GM15510 (cell line): ENCODE measurements around the gene CREB3.

Experiments
- POLR2A ChIP-seq: IDR thresholded peaks from 3 replicates; pipeline ENCODE4 v1.6.1; 2011; ENCODE audit warnings: borderline replicate concordance; ENCODE audit not compliant: insufficient read length; ENCODE audit errors: extremely low read depth

CREB3 gene

DNA sequence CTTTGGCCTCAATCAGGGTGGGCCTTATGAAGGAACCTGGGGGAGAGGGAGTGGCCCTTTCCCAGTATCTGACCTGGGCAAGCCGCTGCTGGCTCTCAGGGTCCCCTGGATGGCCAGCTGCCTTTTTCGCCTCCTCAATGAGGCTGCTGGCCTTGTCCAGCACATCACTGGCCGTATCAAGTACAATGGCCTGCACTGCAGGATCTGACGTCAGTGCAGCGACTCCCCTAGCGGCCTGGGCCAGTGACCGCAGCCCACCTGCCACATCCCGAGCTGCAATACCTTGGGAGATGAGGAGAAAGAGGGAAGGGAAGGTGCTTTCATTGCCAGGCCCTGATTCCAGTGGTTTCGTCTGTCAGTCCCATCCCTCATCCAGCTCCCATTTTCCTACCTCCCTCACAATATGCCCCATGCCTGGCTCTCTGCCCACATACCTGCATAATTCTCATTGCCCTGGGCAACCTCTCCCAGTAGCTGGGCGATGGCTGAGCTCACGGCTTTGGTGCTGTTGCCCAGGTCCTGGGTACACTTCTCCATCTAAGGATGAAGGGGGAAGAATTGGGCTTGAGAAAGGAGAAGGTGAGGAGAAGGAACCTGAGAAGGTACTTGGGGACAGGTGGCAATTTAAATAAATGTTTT lies 19.6 kb upstream of the CREB3 start:
- TF ChIP-seq POLR2A: no peak

DNA sequence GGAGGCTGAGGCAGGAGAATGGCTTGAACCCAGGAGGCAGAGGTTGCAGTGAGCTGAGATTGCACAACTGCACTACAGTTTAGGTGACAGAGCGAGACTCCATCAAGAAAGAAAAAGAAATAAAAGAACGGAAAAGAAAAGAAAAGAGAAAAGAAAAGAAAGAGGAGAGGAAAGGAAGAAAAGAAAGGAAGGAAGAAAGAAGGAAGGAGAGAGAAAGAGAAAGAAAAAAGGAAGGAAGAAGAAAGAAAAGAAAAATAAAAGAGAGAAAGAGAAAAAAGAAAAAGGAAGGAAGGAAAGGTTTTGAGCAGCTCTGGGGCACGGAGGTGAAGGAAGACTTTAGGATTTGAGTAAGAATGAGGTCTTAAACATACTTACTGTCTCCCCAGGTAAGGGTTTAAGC lies 18.9 kb upstream of the CREB3 start:
- no peak for TF ChIP-seq POLR2A

DNA sequence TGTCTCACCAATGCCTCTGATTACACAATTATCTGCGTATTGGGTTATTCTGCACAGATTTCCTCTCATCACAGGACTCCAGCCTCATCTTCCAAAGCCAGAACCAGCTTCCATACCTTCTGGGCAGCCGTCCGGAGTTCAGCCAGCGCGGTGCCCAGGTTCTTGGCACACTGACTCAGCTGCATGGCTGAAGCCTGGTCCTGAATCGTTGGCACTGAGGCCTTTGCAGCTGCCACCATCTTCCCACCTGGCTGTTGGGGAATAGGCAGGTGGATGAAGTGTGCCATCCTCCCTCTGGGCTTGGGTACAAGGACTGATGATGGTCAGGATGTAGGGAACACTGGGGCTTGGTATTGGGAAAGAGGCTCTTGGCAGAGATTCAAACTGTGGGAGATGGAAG lies 18.3 kb upstream of the CREB3 start:
- no peak for TF ChIP-seq POLR2A

DNA sequence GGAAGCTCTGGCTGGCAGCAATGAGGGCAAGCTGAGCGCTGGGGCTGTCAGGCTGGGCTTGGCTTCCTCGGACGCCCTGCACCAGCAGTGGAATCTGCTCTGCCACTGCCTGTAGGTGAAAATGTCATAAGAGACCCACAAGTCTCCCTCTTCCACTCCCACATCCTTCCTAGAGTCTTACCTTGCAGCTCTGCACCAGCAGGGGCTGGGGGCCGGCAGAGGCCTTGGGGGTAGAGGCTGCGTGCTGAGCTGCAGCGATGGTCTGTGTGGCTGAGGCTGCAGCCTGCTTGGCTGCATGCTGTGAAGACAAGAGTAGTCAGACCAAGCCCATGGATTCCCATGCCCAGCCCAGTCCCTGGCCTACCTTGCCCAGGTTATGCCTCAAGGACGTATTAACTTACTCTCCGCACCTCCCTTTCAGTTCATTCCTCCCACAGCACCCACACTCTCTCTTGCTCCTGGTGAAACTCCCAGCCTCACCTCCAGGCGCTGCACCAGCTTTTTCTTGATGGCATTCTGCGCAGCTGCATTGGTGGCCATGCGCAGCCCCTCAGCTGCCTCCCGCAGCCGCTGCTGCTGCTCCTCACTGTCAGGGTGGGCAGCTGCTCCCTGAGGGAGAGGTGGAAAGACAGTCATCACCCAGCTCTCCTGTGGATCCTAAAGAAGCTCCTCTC lies 17.8 kb upstream of the CREB3 start:
- TF ChIP-seq POLR2A: no peak

DNA sequence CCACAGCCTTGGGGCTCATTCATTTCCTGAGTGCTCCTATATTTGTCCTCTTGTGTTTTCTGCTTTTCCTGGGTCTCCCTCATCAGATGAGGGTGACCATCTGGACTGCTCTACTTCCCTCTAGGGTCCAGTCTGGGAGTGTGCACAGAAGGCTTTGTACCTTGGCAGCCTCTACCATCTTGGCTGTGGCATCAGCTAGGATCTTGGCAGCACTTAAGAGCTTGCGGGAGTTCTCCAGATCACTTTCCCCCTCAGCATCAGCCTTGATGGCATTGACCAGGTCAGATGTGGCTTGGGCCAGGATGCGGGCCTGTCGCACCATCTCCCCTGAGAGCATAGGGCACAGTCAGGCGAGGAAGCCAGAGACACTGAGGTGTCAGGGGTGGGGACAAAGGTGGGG lies 16.2 kb upstream of the CREB3 start:
- no peak for TF ChIP-seq POLR2A

DNA sequence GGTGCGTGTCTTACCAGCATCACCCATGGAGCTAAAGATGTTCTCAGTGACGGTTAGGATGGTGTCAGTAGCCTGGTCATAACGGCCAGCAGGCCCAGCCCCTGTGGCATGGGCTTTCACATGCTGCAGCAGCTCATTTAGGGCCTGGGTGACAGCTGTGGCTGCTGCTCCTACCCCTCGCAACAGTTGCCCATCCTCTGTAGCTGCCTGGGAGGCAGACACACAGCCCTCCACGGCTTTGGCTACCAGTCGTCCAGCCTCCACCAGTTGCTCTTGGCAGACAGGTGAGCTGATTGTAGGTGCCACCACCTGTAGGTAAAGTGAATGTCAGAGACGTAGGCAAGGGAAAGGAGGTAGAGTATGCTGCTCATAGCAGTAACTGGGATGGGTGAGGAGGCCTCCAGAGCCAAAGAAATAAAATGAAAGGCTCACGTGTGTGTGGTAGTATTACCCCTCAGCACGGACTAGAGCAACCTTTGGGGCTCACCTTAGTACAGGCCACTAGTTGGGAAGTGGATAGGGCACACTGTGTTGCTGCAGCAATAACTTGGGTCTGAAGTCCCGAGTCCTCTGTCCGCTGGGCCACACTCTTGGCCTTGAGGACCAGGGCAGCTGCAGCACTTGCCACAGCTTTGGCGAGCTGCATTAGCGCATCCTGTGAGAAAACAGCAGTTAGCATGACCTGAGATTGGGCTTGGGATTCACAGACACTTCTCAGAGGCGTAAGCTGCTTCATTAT lies 15.2 kb upstream of the CREB3 start:
- no peak for TF ChIP-seq POLR2A

DNA sequence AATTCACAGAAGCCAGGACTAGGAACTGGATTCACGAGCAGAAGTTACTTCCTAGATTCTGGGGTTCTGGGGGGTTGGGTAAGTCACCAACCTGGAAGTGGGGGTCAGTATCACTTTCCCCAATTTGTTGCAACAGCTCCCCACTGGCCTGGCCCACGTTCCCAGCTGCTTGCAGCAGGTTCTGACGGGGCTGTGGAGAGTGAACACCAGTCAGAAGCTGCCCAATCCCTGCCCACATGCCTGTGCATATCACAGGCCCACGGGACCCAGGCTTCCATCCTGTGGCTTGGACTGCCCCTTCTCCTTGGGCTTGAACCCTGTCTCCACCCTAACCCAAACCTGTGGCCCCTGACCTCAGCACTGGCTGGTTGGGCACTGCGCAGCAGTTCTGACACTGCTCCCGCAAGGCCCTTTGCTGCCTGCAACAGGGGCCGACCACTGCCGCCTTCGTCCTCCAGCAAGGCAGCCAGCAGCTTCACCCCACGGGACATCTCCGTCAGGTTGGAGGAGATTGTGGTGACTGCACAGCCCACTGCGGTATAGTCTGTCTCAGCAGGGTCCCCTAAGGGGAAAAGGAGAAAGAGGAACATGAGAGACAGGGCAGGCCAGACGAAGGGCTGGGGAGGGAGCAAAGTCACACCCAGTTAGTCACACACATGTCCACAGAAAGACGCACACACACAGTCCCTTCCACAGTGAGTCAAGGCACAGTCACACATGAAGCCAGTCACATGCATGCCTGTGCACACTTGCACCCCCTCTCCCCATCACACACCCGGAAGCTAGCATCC lies 13.6 kb upstream of the CREB3 start:
- TF ChIP-seq POLR2A: no peak

DNA sequence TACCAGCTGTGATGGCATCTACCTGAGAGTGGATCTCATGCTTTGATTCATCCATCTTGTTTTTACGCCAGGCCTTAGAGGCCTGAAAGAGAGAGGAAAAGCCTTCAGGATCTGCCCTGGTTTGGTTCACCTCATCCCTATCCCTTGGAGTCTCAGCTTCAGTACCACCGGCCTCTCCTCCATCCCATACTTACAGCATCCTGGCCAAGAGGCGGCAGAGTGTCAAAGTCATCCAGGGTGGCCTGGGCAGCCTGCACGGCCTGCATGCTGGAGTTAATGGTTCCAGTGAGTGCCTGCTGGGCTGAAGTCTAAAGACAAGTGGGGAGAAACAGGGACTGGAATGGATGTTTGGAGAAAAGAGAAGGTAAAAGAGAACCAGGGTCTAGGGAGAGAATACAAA lies 12.9 kb upstream of the CREB3 start:
- TF ChIP-seq POLR2A: no peak

DNA sequence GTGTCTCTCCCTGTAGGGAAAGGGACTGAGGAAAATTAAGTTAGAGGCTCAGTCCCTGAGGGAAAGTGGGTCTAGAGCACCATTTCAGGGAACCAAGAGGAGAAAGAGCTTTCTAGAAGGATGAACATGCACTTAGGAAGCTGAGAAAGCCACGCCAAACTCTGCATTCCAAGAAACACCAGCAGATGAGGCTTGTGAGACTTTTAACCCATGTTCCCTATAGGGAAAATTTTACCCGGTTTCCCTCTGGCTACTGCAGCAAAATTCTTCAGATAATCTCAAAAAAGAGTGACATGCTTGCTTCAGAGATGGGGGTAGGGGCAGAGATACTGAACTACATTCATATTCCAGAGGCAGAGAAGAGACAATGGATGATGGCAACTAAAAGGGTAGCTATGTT lies 9.0 kb upstream of the CREB3 start:
- TF ChIP-seq POLR2A: no peak

DNA sequence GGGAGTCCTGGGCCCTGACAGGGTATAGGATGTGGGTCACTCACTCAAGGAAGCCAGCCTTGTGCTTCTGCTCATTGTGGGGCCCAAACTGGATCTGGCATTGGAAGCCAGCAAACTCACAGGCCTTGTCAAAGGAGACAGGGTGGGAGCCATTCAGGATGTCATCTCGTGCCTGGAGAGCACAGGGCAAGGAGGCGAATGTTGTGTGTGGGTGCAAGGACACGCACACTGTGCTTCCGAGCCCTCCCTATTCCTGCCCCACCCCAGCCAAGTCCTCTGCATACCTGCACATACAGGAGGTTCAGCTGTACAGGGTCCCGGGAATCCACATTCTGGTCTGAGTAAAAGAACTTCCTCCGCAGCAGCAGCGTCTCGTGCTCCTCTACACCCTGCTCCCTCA lies 8.6 kb upstream of the CREB3 start:
- no peak for TF ChIP-seq POLR2A

DNA sequence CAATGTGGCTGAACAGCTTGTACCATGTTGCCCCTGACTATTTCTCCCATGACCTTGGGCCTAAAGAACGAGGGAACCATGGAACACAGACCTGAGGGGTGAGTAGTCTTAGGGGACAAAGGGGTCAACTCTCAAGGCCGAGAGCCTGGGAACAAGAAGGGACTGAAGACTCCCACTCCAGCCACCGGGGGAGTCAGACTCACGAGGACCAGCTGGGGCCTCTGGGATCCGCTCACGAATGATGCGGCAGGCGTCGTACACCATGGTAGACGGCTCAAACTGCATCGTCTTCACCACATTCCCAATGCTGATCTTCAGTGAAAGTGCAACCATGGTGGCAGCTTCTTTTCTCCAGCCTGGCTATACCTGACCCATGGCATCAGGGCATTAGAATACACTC lies 7.1 kb upstream of the CREB3 start:
- no peak for TF ChIP-seq POLR2A

DNA sequence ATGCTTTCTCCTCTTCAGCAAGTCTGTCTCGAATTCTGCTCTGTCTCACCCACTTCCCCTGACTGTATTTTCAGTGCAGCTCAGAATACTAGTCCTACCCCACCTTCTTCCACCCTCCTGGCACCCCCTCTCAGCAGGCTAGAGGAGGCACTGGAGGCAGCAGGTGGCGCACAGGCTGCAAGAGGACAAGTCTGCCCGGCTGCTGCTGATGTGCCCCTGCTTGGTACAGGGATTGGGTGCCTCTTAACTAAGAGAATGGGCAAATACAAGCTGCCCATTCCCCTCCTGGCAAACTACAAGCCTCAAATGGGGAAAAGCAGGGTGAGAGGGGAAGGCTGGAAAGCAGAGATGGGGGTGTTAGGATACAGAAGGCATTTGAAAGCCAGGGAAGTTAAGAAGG lies 5.5 kb upstream of the CREB3 start:
- TF ChIP-seq POLR2A: no peak

DNA sequence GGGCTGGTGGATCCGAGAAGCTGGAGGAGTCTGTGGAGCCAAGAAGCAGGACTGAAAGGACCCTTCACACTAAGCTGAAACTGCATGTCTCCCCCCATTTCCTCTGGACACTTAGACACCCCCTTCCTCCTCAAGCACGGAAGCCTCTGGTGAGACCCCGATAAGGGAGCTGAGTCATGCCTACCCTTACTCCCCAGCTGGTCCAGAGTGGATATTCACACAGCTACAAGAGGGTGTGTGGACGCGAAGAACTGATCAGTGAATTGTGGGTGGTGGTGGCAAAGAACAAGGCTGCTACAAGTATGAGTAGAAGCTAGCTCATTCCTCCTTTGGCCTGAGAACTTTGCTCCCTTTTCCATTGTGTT lies 4.8 kb upstream of the CREB3 start:
- no peak for TF ChIP-seq POLR2A

DNA sequence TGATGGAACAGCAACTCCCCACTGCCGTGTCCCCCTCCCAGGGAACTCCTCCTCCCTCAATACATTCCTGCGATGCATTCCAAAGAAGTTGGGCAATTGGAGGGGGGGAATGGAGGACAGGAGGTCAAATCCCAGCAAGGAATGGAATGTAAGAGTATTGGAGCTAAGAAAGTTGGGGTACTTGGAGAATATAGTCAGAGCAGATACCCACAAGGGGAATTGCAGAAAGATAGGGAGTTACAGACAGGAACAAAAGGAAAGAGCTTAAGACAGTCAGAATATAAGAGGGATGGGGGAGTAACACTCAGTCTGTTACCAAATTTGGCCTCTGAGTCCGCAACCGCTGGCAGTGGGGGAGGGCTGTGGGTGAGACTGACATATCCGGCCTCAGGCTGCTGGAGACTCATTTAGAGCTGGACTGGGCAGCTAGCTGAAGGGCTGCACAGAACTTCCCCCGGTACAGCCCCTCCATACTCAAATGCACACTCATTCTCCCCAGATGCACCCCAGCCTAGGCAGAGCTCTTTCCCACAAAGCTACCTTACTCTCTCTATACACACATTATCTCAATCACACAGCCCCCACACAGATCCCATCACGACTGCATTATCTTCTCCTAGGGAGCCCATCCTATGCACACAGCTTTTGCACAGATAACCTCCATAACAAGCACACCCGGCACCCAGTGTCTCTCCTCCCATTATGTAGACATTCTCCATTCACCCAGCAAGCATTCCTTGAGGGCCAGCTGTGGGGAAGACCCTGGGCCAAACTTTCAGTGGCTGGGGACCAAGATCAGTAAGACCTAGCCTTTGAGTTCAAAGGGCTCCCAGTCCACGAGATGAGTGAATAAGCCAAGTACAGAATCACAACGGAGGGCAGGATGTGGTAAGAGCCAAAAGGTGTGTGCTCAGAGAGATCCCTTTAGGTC lies 4.2 kb upstream of the CREB3 start:
- peak; percentile 49 for TF ChIP-seq POLR2A

DNA sequence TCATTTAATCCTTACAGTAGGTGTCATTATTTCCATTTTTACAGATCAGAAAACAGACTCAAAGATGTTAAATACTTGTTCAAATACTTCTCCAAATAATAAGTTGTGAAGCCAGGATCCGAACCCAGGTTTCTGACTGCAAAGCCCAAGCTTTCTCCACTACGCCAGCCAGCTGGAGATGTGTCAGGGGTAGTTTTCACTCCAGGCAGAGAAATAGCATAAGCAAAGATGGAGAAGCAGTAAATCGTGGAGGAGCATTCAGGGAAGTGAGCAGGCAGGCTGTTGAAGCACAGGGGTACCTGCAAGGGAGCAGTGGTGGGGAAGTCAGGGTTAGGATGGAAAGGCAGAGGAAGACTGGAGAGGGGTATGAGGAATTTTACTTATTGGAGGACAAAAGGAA lies 3.4 kb upstream of the CREB3 start:
- TF ChIP-seq POLR2A: no peak
